Hematopoietic multipotent progenitor cell (in vitro differentiated cells): ENCODE measurements around the gene NPIPB13. TPM values are rescaled to one million over a fixed set of nuclear protein-coding genes. Genes with fewer than 3 reads are reported as not detected.
"Not testable (repeated sequence)": the region's sequence is repeated elsewhere in the genome, so short reads cannot be mapped to it uniquely, and the experiment has no call there.

Source experiments
- DNase-seq, 3 donors: peaks; one replicate each; pipeline ENCODE4 v3.0.0-alpha.2; 2011 to 2015; ENCODE audit warnings: low read depth in 2 of 3, low spot score in 2 of 3
- small RNA-seq: library from RNA; depleted of rRNA; stranded (forward); fragments of <200 nt; gene quantifications from one replicate; pipeline ENCODE3, GENCODE V24; 2012
- total RNA-seq: library from RNA; depleted of rRNA; stranded (reverse); fragments of >200 nt; gene quantifications from one replicate; pipeline ENCODE4 v1.2.3, GENCODE V29; 2012

The NPIPB13 gene
- 1.9 TPM for total RNA-seq

DNA sequence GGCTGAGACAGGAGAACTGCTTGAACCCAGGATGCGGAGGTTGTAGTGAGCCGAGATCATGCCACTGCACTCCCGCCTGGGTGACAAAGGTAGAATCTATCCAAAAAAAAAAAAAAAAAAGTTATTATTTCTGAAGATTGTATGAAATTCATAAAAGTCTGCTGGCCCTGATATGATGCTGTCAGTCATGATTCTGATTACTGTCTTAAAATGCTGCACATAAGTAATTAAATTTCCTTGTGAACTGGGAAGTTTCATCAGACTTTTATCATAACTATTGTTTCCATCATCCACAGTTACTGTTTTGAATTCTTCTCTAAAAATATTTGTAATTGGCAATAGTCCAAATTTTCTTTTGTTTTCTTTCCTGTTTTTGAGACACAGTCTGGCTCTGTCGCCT lies at the start of gene NPIPB13:
Gene NPIPB13 (minus strand): TSS at position 101 of the 400 bp plus-strand sequence. CDS start 2,906 bp downstream, outside the sequence.
- DNase-seq, result not testable (repeated sequence)

DNA sequence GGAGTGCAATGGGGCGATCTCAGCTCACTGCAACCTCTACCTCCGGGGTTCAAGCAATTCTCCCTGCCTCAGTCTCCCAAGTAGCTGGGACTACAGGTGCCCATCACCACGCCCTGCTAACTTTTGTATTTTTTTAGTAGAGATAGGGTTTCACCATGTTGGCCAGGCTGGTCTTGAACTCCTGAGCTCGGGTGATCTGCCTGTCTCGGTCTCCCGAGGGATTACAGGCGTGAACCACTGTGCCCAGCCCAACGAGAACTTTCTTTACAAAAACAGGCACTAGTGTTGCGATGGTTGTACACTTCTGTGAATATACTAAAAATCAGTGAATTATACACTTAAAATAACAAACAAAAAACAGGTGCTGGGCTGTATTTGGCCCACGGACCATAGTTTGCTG lies 34.1 kb upstream of the NPIPB13 start:
- not testable (repeated sequence) for DNase-seq

DNA sequence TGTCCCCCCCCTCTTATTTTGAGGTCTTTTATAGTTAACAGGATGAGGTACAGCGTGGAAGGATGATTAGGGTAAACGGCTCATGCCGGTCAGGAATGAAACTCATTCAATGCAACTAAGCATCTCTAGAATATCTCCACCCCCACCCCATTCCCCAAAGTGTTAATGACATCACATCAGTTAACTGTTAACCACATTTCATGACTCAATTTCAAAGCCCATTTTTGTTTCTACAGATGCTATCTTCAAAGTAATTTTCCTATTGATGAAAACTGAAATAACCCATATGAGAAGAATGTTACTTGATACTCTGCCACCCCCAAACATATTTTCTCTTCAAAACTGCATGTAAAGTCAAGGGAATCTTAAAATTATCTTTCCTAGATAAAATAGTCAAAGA lies 30.2 kb upstream of the NPIPB13 start:
- not testable (repeated sequence) for DNase-seq

DNA sequence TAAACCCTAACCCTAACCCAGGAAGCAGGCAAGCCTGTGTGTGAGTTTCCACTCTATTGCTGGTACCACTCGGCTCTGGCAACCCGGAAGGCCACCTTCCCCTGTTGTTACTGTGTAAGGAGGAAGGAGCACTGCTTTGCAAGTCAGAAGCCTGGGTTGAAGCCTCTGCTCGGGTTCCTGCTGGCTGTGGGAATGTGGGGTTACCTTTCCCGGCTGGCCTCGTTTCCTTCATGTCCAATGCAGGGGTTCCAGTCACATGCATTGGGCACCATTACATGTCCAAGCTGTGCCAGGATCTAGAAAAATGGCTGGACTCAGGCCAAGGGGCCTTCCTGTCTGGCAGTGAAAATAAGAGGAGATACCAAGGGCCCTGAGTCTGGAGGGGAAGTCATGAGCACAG lies 31.2 kb downstream of the NPIPB13 start:
- not testable (repeated sequence) for DNase-seq

DNA sequence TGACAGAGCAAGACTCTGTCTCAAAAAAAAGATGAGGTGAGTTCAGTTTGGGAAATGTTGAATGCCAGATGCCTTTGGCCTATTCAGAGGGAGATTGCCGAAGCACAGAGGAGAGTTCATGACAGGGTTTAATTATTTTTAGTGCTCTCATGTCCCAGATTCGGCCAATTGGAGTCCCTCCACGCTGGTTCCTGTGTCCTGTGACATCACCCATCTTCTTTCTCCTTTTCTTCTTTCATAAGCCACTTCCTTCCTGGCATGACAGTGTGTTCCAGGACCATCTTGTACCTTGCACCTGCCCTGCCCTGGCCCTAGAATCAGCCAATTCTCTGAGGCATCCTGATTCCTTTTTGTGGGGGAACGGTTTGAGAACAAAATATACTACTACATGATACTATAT lies 36.9 kb downstream of the NPIPB13 start:
- not testable (repeated sequence) for DNase-seq

DNA sequence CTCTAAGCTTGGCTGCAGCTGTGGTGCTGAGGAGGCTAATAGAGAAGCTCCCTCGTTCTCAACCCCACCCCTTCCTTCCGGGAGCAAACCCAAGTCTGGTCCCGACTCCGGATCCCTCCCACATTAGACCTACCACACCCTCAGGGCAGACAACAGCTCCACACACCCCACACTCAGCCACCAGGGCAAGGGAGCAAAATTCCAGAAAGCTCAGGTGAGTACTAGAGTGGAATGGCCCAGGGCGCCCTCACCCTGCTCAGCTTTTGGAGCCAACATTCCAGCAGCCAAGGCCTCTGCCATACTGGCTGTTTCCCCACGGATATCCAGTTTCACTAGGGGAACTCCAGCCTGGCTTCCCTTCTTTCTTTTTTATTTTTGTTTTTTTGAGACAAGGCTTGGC lies 39.2 kb downstream of the NPIPB13 start:
- not testable (repeated sequence) for DNase-seq

DNA sequence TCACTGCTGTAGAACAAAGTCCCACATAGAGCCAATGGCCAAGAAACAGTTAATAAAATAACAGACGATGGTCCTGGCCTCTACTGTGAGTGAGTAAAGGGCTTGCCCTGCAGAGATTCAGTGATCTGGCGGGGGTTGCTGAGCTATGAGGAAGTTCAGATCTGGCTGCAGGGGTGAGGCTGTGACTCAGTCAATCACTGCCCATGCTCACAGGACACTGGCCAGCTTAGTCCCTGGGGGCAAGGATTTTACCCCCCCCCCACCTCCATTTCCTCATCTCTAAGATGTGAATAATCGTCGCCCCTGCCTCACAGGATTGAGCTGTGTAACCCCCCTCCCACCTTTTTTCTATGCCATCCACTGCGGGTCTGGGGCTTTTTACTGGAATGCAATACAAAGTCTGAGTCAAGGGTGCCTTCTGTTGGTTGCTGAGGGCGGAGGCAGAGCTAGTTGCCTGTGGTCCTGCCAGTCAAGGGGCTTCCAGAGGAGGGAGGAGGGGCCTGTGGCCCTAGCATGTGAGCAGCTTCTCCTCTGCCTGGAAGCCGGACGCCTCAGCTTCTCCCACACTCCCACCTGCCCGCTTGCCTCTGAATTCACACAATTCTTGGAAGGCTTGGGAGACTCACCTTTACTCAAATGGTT lies 41.1 kb downstream of the NPIPB13 start:
- DNase-seq, result not testable (repeated sequence)

DNA sequence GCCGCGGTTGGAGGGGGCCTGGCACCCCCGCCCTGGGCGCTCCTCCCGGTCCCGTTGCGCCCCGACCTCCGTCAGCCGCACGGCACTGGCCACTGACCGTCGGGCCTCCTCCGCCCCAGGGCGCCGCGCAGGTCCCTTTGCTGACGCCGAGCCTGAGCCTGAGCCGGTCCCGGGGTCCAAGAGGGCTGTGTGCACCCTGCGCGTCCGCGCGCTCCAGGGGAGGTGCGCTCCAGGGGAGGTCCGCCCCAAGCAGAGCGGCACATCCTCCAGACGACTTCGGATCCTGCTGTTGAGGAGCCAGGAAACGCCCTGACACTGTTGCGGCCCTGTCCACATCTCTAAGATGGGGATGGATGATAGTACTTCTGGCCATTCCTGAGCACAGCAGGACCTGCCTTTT lies 42.0 kb downstream of the NPIPB13 start:
- not testable (repeated sequence) for DNase-seq

DNA sequence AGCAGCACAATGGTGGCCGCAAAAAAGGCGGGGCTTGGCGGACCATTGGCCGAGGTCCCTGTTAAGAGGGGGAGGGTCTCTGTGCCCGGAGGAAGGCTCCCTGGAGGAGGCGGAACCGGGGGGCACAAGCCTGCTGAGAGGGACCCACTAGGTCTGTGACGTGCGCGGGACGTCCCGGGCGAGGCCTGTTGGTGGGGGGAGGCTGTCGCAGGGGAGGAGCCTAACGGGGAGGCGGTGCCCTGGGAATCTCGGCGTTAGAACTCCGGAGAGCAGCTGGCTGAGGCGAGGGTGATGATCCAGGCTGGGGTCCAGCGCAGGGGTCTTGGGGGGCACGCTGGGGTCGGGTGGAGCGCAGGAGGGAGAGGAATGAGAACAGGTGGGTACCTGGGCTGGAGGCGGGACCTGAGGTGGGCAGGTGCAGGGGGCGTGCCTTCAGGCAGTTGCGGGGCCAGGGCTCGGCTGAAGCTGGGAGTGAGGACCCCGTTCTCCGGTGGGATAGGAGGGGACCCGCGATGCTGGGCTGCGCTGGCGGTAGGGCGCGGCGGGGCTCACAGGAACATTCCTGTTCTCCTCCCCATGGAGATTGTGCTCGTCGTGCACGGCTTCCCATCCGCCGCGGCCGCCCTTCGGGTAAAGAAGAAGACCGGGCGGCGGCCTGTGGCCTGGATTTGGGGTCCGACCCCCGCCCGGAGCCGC lies 42.6 kb downstream of the NPIPB13 start:
- not testable (repeated sequence) for DNase-seq

DNA sequence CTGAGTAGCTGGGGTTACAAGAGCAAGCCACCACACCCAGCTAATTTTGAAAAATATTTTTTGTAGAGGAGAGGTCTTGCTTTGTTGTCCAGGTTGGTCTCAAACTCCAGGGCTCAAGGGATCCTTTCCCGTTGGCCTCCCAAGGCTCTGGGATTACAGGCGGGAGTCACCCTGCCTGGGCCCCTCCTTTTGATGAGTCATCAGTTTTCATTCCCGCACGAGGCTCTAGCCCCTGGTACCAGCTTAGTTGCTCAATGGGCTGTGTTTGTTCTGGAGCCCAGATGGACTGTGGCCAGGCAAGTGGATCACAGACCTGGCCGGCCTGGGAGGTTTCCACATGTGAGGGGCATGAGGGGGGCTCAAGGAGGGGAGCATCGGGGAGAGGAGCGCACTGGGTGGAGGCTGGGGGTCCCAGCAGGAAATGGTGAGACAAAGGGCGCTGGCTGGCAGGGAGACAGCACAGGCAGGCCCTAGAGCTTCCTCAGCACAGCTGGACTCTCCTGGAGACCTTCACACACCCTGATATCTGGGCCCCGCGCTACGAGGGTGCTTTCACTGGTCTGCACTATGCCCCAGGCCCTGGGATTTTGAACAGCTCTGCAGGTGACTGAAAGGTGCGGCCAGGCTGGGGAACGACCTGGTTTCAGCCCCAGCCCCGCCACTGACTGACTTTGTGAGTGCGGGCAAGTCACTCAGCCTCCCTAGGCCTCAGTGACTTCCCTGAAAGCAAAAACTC lies 48.5 kb downstream of the NPIPB13 start:
- DNase-seq, result not testable (repeated sequence)

DNA sequence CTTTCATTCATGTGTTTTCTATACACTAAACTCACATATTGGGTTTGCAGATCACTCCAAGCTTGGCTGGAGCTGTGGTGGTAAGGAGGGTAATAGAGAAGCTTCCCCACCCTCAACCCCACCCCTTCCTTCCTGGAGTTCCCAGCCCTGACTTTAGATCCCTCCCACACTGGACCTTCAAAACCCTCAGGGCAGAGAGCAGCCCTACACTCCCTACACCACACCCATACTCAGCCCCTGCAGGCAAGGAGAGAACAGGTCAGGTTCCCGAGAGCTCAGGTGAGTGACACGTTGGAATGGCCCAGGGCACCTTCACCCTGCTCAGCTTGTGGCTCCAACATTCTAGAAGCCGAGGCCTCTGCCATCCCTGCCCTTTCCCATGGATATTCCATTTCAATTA lies 49.2 kb downstream of the NPIPB13 start, which contains the start of gene SULT1A3:
Gene SULT1A3 (plus strand): TSS at position 207 of the 400 bp plus-strand sequence. CDS start 1,474 bp downstream, outside the sequence.
- not testable (repeated sequence) for DNase-seq

Small RNAs within 50 kb of the gene (small RNA-seq; reads per million reads assigned to genes)
- not detected for gene AC106782.4

Other genes with a start within 250 kb of the NPIPB13 start
- gene DOC2A, start 237.5 kb downstream of the NPIPB13 start, total RNA-seq, result 1.1 TPM
- not detected for gene C16orf92, start 225.3 kb downstream of the NPIPB13 start, total RNA-seq
- 0.54 TPM for gene TLCD3B, start 217.2 kb downstream of the NPIPB13 start, total RNA-seq
- gene ALDOA, start 182.7 kb downstream of the NPIPB13 start, total RNA-seq, result 666 TPM
- 215 TPM for gene PPP4C, start 172.5 kb downstream of the NPIPB13 start, total RNA-seq
- gene TBX6, start 156.6 kb downstream of the NPIPB13 start, total RNA-seq, result 2.2 TPM
- gene YPEL3, start 152.3 kb downstream of the NPIPB13 start, total RNA-seq, result 63.6 TPM
- 1.1 TPM for gene GDPD3, start 134.9 kb downstream of the NPIPB13 start, total RNA-seq
- gene MAPK3, start 125.3 kb downstream of the NPIPB13 start, total RNA-seq, result 46.9 TPM
- 246 TPM for gene CORO1A, start 64.9 kb downstream of the NPIPB13 start, total RNA-seq
- 49.8 TPM for gene BOLA2B, start 54.8 kb downstream of the NPIPB13 start, total RNA-seq
- gene SLX1A, start 54.6 kb downstream of the NPIPB13 start, total RNA-seq, result 59.2 TPM
- 12.1 TPM for gene SULT1A3, start 49.2 kb downstream of the NPIPB13 start, total RNA-seq
- gene CD2BP2, start 106.8 kb upstream of the NPIPB13 start, total RNA-seq, result 18.6 TPM
- gene TBC1D10B, start 122.0 kb upstream of the NPIPB13 start, total RNA-seq, result 40.9 TPM
- gene MYL11, start 126.3 kb upstream of the NPIPB13 start, total RNA-seq, result 9.2 TPM
- gene SEPTIN1, start 134.1 kb upstream of the NPIPB13 start, total RNA-seq, result 38.2 TPM
- gene ZNF48, start 146.9 kb upstream of the NPIPB13 start, total RNA-seq, result 17.8 TPM
- gene ZNF771, start 159.1 kb upstream of the NPIPB13 start, total RNA-seq, result 9.2 TPM
- 40.4 TPM for gene DCTPP1, start 181.6 kb upstream of the NPIPB13 start, total RNA-seq
- 18.9 TPM for gene SEPHS2, start 197.4 kb upstream of the NPIPB13 start, total RNA-seq
- gene ITGAL, start 224.3 kb upstream of the NPIPB13 start, total RNA-seq, result 29.4 TPM